DOHH2 (cell line): ENCODE data around the gene DPEP3.

ENCODE experiments used
- CTCF ChIP-seq: fragments of 200-600 bp; sonication (generic); IDR thresholded peaks from one replicate; pipeline ENCODE4 v1.5.1; 2014; ENCODE audit warnings: antibody characterized with exemption, mild to moderate bottlenecking, low read depth, low read length; ENCODE audit not compliant: poor library complexity, severe bottlenecking
- EZH2phosphoT487 ChIP-seq: fragments of 200-600 bp; sonication (generic); IDR thresholded peaks from 2 replicates; pipeline ENCODE4 v1.6.1; 2017; ENCODE audit warnings: borderline replicate concordance, mild to moderate bottlenecking, antibody characterized with exemption, low read length, moderate library complexity, mixed read lengths

DNA sequence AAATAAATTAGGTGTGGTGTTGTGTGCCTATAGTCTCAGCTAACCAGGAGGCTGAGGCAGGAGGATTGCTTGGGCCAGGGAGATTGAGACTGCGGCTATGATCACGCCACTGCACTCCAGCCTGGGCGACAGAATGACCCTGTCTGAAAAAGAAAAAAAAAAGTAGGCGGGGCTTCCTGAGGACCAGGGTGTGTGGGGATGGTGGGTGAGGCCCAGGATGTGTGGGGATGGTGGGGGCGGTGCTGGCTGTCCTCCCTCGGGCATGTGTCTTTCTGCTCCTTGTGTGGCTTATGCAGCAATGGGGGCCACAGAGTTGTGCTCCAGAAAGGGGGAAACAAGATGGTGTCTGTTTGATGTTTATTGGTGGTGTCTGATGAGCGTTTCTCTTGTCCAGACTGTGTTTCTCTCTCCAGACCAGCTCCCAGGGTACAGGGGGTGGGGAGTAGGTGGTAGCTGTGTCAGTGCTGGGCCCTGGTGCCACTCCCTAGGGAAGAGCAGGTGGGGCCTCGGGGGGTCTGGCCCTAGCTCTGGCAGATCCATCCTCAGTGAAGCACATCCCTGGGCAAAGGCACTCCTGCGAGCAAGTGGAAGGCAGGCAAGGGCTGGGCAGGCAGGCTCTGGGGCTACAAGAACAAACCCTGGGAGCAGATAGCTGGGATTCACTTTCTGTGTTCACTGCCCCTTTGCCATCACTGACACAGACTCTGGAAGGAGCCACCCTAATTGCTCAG is 38.7 kb downstream of the DPEP3 start:
- TF ChIP-seq CTCF (no peak), EZH2phosphoT487 (no peak)
